ENCODE results near the gene CASTOR1. TPM values are rescaled to one million over a fixed set of nuclear protein-coding genes. Genes with fewer than 3 reads are reported as not detected.

The CASTOR1 gene
- total RNA-seq, 4 donors from 2014 or later = 7.1 to 47.9 (median 21.0) TPM

DNA sequence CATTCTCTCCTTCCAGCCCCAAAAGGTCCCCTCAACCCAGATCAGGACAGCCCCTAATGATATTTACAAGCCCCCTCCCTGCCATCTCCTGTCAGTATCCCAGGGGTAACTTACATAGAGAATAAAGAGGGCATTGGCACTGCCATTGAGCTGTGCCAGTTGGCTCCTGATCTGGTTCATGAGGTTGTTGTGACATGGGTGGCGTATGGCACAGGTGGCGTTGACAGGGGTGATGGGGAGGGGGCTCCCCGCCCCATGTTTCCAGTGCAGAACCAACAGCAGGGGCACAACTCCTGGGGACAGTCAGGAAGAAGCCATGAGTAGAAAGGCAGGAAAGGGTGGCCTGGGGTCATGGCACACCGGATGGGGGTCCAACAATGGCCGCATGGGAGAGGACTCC lies 44.7 kb downstream of the CASTOR1 start:
- DNase-seq (ENCODE audit: low spot score) = no peak
- TF ChIP-seq, protein P1, sequence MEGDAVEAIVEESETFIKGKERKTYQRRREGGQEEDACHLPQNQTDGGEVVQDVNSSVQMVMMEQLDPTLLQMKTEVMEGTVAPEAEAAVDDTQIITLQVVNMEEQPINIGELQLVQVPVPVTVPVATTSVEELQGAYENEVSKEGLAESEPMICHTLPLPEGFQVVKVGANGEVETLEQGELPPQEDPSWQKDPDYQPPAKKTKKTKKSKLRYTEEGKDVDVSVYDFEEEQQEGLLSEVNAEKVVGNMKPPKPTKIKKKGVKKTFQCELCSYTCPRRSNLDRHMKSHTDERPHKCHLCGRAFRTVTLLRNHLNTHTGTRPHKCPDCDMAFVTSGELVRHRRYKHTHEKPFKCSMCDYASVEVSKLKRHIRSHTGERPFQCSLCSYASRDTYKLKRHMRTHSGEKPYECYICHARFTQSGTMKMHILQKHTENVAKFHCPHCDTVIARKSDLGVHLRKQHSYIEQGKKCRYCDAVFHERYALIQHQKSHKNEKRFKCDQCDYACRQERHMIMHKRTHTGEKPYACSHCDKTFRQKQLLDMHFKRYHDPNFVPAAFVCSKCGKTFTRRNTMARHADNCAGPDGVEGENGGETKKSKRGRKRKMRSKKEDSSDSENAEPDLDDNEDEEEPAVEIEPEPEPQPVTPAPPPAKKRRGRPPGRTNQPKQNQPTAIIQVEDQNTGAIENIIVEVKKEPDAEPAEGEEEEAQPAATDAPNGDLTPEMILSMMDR (IDR thresholded peaks at IDR 0.05) = no peak
- ATAC-seq (ENCODE audit: low FRiP score) = no peak

DNA sequence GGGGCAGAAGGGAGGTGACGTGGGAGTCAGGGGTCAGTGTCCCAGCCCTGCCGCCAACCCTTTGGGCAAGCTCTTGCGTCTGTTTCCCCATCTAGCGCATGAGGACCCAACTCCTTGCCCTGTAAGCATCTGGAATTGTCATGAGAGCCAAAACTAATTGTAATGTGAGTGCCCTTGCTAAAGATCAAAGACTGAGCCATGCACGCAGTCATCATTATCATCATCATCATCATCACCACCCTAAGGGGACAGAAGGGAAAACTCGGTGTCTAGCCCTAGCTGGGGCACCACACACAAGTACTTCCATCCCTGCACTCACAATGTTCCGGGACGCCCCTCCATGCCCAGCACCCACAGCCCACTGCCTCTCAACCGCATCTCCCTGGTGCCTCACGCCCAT lies 45.2 kb downstream of the CASTOR1 start:
- TF ChIP-seq, protein P1 (IDR thresholded peaks at IDR 0.05) = no peak
- DNase-seq (ENCODE audit: low spot score) (no peak), ATAC-seq (ENCODE audit: low FRiP score) (no peak)

DNA sequence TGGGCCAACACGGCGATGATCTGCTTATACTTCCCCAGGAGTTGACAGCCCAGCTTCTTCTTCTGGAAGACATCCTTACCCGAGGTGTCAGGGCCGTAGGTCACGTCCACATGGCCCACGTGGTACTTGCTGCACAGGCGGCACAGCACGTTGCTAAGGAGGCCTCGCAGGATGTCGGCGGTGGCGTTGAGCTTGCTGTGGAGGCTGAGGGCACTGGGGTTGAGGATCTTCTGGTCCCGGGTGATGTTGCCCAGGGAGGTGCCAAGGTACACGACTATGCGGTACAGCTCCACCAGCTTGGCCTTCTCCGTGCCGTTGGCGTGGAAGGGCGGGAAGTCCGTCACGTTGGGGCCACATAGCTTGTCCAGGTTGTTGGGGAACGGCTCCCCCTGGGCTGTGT lies 45.6 kb downstream of the CASTOR1 start:
- TF ChIP-seq, protein P1 (IDR thresholded peaks at IDR 0.05) = no peak
- no peak for ATAC-seq (ENCODE audit: low FRiP score)

DNA sequence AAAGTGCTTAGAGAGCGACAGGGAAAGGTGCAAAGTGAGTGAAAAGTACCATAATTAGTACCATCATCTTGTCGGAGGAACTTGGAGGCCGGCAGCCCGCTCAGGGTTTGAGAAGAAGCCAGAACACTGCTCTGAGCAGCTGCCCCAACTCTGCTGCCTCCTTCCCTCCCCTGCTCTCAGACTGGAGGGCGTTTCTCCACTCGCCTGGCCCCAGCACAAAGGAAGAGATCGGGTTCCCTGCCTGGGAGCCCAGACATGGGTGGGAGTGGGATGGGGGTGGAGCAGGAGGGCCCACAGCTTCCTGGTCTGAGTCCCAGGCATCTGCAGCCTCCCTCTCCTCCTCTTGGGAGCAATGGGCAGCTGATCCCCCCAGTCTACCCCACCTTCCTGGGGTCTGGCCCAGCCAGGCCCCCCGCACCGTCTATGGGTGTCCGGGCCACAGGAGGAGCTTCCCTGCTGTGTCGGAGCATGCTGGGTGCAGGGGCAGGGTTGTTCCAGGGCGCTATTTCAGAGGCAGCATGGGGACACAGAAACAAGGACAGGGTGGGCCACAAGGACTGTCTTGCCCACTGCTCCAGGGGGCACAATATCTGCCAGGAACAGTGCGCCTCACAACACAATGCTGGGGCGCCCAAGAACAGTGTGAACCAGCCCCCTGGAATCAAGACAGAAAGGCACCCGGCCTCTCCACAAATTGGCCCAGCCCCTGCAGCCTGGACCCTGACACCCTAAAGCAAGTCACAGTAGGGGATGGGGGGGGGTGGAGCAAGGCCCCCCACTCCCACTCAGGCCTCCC lies 47.5 kb downstream of the CASTOR1 start:
- ATAC-seq (ENCODE audit: low FRiP score) (no peak), DNase-seq (ENCODE audit: low spot score) (no peak)
- TF ChIP-seq, protein P1 (IDR thresholded peaks at IDR 0.05) = no peak

More for the DNA sequence above, 45.6 kb downstream of the CASTOR1 start:
- no peak for DNase-seq (ENCODE audit: low spot score)

GRCh38 chr22:30240541-30241417 lies 48.5 kb downstream of the CASTOR1 start:
- ATAC-seq (ENCODE audit: low FRiP score) (no peak), DNase-seq (ENCODE audit: low spot score) (no peak)
- TF ChIP-seq, protein P1 (IDR thresholded peaks at IDR 0.05) = no peak

GRCh38 chr22:30239488-30240405 lies 49.6 kb downstream of the CASTOR1 start:
- no peak for ATAC-seq (ENCODE audit: low FRiP score)
- TF ChIP-seq, protein P1 (IDR thresholded peaks at IDR 0.05) = no peak
- DNase-seq (ENCODE audit: low spot score) = no peak
